Lower lobe of right lung (tissue), 2 donors: ENCODE results near the gene CRACR2A. TPM values are rescaled to one million over a fixed set of nuclear protein-coding genes. Genes with fewer than 3 reads are reported as not detected.

Source experiments
- ATAC-seq, 2 donors: fragments of 200-7000 bp; cut with Tn5 transposase; one replicate each; pipeline ENCODE4 v1.9.1; 2020 to 2022; ENCODE audit warnings: mild to moderate bottlenecking in 2 of 2, moderate library complexity in 2 of 2
- DNase-seq: peaks from one replicate; pipeline ENCODE4 v3.0.0-alpha.2; 2020
- H3K27ac ChIP-seq: fragments of 200-600 bp; one replicate; pipeline ENCODE4 v1.8.0; 2022
- H3K27me3 ChIP-seq: fragments of 200-600 bp; one replicate; pipeline ENCODE4 v1.8.0; 2022; ENCODE audit warnings: low read depth
- H3K36me3 ChIP-seq: fragments of 200-600 bp; one replicate; pipeline ENCODE4 v1.8.0; 2022; ENCODE audit warnings: mild to moderate bottlenecking
- H3K4me1 ChIP-seq: fragments of 200-600 bp; one replicate; pipeline ENCODE4 v1.8.0; 2022
- H3K4me3 ChIP-seq: fragments of 200-600 bp; one replicate; pipeline ENCODE4 v1.8.0; 2022; ENCODE audit warnings: mild to moderate bottlenecking
- H3K9me3 ChIP-seq: fragments of 200-600 bp; one replicate; pipeline ENCODE4 v1.8.0; 2022
- intact Hi-C: fragments of 100-400 bp; cut with DNase I; formaldehyde crosslinking; loops from one replicate; pipeline ENCODE4 v1.11.0; 2022
- total RNA-seq: library from RNA; stranded (reverse); fragmentation: NEBNext Ultra II Directional; extraction: Animal tissue kit (Norgen Biotek cat#: 25700); gene quantifications from one replicate; pipeline ENCODE4 v1.2.1, GENCODE V29; 2021
- TF ChIP-seq, protein P1 (sequence below): fragments of 200-600 bp; IDR thresholded peaks from one replicate; pipeline ENCODE4 v1.8.0; 2022; ENCODE audit warnings: antibody characterized with exemption, mild to moderate bottlenecking
- donor health status: DM: no; HTN: yes; CAD: no; lungs with severe emphysema.

CRACR2A gene
- total RNA-seq, 1 donor from 2014 or later = 7.9 TPM

DNA sequence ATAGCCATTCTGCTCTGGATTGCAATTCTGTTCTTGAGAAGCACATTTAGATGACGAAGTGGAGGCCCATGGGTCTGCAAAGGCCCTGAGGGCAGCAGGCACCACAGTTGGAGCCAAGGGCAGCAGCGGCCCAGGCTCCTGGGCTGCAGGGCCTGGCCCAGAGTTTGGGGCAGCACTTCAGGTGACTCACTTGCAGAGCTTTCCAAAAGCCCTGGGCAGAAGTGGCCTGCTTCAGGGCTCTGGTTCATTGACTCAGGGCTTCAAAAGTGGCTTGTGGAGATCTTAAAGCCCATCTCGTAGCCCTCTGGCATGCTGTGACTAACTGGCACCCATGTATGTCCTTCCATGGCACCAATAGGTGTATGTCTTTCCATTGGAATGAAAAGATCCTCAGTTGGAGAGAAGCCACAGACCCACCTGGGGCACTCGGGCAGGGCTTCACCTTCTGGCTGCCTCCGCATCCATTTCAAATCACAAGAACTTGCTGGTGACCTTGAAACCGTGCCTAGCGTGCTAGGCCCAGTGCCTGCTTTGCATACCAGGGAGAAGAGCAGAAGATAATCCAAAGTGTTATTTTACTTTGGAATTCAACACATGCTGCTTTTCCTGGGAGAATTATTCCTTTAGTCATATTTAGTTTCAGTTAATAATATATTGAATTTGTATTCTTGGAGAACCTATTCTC is 155.2 kb downstream of the CRACR2A start:
- Histone ChIP-seq H3K4me1 (no peaks in the 10 kb centered on the region), H3K27ac (no peak overlapping the region), H3K27me3 (no peaks in the 10 kb centered on the region), H3K36me3 (no peaks in the 10 kb centered on the region), H3K4me3 (no peak overlapping the region), H3K9me3 (no peaks in the 10 kb centered on the region)
- intact Hi-C loops = no loop called here
- ATAC-seq (no peak), DNase-seq (no peak)
- TF ChIP-seq, protein P1, sequence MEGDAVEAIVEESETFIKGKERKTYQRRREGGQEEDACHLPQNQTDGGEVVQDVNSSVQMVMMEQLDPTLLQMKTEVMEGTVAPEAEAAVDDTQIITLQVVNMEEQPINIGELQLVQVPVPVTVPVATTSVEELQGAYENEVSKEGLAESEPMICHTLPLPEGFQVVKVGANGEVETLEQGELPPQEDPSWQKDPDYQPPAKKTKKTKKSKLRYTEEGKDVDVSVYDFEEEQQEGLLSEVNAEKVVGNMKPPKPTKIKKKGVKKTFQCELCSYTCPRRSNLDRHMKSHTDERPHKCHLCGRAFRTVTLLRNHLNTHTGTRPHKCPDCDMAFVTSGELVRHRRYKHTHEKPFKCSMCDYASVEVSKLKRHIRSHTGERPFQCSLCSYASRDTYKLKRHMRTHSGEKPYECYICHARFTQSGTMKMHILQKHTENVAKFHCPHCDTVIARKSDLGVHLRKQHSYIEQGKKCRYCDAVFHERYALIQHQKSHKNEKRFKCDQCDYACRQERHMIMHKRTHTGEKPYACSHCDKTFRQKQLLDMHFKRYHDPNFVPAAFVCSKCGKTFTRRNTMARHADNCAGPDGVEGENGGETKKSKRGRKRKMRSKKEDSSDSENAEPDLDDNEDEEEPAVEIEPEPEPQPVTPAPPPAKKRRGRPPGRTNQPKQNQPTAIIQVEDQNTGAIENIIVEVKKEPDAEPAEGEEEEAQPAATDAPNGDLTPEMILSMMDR = no peak

- H3K27me3 ChIP-seq = no peaks in the 10 kb centered on the region
- H3K36me3 ChIP-seq = no peaks in the 10 kb centered on the region
- ATAC-seq (no peak), DNase-seq (no peak)
- no peak overlapping the region for H3K4me3 ChIP-seq
- no peaks in the 10 kb centered on the region for H3K4me1 ChIP-seq
- H3K27ac ChIP-seq = no peak overlapping the region
- H3K9me3 ChIP-seq = no peaks in the 10 kb centered on the region
- TF ChIP-seq, protein P1 = no peak
- intact Hi-C loops = no loop called here
These were observed 156.1 kb downstream of the CRACR2A start for GRCh38 chr12:3596703-3597415.

DNA sequence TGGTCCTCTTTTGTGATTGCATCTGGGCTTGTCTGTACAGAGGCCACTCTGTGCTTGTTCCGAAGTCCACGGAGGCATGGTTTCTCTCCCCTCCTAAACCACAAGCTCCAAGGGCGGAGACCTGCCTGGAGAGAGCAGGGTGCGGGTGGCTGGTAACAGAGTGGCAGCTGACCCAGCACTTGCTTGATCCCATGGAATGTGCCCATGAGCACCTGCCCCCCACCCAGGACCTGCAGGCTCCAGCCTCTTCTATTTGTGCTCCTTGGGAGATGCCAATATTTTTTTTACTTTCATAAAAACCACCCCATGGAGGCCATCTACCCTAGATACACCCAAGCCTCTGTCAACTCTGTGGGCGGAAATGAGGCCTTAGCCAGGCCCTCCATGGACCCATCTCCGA is 157.2 kb downstream of the CRACR2A start:
- DNase-seq (no peak), ATAC-seq (no peak)
- H3K36me3 ChIP-seq = no peaks in the 10 kb centered on the region
- intact Hi-C loops = no loop called here
- no peaks in the 10 kb centered on the region for H3K4me1 ChIP-seq
- TF ChIP-seq, protein P1 = no peak
- H3K9me3 ChIP-seq = no peaks in the 10 kb centered on the region
- no peak overlapping the region for H3K27ac ChIP-seq
- no peaks in the 10 kb centered on the region for H3K27me3 ChIP-seq
- H3K4me3 ChIP-seq = no peak overlapping the region

DNA sequence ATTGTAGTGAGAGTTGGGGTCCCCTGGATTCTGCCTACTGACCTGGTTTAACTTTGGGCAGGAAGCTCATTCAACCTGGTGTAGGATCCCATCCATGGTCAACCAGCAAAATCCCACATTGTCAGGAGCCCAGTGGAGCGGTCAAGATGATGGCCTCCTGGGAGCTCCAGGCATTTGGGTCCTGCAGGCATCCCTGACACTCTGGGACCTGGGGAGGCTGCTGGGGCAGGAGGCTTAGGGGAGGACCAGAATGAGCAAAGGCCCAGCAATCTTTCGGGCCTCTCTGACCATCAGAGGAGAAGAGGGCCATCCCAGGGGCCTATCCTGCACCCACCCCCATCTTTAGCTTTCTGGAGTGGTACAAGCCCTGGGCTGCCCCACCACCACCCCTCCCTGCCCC is 157.9 kb downstream of the CRACR2A start:
- ATAC-seq = no peak
- intact Hi-C loops = no loop called here
- Histone ChIP-seq H3K4me1 (no peaks in the 10 kb centered on the region), H3K4me3 (no peak overlapping the region), H3K9me3 (no peaks in the 10 kb centered on the region), H3K27me3 (no peaks in the 10 kb centered on the region), H3K36me3 (no peaks in the 10 kb centered on the region), H3K27ac (no peak overlapping the region)
- DNase-seq = no peak
- TF ChIP-seq, protein P1 = no peak

DNA sequence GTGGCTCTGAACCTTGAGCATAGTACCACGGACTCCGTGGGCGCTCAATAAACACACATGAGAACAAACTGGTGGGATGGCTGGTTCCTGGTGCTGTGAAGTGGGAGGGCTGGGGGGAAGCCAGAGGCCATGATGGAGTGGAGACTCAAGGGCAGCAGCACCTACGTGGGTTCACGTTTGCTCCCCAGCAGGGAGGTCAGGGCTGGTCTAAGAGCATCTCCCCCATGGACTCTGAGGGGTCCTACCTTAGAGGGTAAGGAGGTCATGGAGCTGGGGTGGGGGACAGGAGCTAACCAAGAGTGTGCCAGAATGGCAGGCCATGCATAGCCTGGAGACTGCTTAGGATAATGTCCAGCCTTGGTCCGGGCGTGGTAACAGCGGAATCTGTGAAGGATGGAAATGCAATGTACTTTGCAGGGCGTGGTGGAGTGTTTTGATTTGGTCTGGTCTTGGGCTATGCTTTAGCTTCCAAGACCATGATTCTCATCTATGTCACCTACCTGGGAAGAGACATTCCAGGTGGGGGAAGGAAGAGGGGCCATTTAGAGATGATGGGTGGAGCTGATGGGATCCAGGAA is 158.9 kb downstream of the CRACR2A start:
- Histone ChIP-seq H3K4me3 (no peak overlapping the region), H3K36me3 (no peaks in the 10 kb centered on the region), H3K9me3 (no peaks in the 10 kb centered on the region), H3K27me3 (no peaks in the 10 kb centered on the region), H3K4me1 (no peaks in the 10 kb centered on the region), H3K27ac (no peak overlapping the region)
- DNase-seq = no peak
- intact Hi-C loops = no loop called here
- TF ChIP-seq, protein P1 = no peak
- ATAC-seq = no peak
